CD4-positive, alpha-beta T cell treated with Interleukin-6 at 100 ng/mL for 8 hours (primary cell): ENCODE results near the gene ACO2.
A peak's percentile ranks its signal among the peaks of the same experiment; 100 is the strongest.

Experiments
- DNase-seq: peaks from one replicate; pipeline ENCODE4 v3.0.0-alpha.2; 2020; ENCODE audit warnings: mixed read lengths, low spot score

Gene ACO2

DNA sequence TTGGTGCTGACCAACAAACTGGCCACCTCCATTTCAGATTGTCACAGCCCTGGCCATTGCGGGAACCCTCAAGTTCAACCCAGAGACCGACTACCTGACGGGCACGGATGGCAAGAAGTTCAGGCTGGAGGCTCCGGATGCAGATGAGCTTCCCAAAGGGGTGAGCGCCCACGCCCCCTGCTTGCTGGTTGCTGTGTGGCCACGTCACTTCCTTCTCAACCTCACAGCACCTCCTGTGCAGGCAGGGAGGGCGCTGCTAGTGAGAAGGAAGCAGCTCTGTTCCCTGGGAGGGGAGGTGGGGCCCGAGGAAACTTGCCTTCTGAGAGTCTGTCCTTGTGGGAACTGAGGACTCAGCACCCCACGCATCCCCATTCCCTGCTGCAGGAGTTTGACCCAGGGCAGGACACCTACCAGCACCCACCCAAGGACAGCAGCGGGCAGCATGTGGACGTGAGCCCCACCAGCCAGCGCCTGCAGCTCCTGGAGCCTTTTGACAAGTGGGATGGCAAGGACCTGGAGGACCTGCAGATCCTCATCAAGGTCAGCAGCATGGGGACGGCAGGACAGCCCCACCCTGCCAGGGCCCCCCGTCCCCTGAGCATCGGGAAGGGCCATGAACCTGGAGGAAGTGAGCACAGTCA, 56.0 kb downstream of the ACO2 start:
- peak; percentile 77 for DNase-seq

DNA sequence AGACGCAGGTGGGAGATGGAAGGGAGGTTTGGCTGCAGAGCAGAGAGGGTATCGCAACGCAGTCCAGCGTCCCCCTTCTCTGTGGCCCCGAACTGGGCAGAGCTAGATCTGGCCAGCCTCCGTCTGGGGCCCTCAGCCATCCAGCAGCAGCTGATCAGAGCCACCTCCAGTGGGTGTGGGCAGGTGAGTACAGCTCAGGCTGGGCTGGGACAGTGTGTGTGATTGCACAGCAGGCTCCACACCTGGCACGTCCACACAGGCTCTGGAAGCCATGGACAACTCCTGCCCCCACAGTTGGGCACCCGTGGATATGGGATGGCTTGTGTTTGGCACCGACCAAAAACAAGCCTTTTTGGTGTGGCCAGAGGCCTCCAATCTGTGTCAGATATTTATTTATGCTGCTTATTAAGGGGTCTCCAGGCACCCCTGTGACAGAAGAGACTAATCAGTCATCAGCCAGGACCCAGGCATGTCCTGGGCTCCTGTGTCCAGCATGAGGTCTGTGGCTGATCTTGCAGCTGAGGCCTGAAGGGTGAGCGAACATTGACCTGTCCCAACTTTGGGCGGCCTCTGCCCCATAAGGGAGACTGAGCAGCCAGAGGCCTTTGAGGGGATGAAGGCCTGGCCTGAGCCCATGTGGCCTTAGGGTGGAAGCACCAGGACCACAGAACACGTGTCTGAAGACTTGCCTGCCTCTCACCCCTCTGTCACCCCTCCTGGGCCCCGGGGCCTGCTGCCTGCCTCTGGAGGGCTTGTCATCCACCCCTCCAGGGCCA, 56.7 kb downstream of the ACO2 start:
- DNase-seq = no peak

DNA sequence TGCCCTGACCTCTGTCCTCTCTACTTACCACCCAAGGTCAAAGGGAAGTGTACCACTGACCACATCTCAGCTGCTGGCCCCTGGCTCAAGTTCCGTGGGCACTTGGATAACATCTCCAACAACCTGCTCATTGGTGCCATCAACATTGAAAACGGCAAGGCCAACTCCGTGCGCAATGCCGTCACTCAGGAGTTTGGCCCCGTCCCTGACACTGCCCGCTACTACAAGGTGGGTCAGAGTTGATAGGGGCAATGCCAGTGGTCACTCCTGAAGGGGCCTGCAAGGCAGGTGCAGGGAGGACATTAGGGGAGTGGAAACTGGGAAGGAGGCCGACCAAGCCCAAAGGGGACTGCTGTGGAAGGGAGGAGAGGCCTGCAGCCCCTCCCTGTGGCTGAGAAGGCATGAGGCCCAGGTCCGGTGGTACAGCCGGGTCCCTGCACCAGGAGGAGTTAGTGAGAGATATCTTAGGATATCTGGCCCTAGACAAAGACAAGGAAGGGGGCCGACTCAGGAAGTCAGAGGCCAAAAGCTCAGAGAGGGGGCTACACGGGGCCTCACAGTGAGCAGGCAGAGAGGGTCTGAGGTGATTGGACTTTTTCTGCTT, 57.4 kb downstream of the ACO2 start:
- DNase-seq = no peak

DNA sequence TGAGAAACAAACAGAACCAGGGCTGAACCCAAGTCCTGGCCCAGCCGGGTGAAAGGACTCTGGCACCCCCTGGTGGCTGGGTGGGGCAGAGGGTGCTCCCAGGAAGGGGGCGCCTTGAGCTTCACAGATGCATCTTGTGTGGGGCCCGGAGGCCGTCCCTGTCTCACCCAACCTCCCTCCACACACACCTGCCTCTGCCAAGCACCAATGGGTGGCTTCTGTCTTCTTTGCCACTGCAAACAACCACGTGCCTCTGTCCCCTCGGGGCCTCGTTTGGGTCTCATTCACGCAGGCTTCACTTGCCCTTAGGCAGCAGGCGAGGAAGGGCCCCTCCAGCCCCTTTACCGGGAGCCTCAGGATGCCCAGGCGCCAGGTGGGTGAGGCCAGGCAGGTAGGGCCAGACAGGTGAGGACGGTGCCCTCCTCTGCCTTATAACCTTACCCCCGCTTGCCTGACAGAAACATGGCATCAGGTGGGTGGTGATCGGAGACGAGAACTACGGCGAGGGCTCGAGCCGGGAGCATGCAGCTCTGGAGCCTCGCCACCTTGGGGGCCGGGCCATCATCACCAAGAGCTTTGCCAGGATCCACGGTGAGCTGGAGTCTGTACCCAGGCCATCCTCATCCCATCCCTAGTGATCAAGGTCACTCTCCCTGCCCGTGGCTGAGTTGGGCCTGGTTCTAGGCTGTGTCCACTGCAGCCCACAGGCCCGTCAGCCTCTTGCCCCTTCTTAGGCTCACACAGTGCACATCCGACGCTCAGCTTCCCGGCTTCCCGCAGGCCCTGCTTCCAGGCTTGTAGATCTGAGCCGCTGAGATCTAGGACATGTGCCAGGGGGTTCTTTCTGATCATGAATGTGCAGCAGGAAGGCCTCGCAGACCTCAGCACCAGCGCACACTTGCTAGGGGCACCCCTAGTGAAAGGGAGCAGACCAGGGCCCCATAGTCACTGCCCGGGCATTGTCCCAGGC, 58.2 kb downstream of the ACO2 start:
- peak; percentile 55 for DNase-seq

DNA sequence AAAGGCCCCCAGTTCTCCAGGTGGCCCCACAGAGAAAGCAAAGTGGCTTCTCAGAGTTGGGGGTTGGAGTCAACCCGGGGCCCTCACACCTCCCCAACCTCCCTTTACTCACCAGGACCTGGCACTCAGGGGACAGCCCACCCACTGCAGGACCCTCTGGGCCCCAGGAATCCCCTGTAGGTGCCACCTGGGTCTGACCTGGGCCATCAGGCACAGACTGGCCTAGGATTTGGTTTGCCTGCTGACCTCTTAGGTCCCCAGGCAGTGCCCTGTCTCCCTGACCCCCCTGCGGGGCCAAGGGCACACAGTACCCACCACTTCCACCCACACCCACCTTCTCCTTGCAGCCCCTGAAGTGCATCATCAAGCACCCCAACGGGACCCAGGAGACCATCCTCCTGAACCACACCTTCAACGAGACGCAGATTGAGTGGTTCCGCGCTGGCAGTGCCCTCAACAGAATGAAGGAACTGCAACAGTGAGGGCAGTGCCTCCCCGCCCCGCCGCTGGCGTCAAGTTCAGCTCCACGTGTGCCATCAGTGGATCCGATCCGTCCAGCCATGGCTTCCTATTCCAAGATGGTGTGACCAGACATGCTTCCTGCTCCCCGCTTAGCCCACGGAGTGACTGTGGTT, 59.3 kb downstream of the ACO2 start:
- no peak for DNase-seq

DNA sequence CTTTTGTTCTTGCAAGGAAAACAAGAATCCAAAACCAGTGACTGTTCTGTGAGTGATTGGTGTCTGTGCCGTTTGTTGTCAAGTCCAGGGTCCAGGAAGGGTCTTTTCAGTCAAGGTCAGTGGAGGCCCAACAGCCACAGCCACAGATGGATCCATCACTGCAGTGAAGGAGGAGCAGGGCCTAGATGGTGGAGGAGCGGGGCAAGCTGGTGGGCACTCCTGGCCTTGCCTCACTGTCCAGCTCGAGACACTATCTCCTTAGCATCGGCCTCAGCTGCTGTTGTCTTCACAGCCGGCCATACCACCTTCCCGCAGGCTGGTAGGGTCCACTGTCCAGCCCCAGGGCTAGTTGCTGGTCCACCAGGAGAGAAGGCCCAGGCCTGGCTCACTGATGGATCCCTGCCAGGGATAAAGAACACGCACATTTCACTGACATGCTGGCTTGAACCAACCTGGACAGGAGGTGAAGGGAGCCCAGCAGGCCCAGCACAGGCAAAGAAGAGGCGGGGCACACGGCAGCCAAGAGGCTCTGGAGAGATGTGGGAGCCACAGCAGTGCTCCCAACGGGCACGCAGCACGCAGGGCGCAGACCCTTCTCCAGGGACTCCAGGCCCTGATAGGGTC, 60.1 kb downstream of the ACO2 start:
- no peak for DNase-seq

DNA sequence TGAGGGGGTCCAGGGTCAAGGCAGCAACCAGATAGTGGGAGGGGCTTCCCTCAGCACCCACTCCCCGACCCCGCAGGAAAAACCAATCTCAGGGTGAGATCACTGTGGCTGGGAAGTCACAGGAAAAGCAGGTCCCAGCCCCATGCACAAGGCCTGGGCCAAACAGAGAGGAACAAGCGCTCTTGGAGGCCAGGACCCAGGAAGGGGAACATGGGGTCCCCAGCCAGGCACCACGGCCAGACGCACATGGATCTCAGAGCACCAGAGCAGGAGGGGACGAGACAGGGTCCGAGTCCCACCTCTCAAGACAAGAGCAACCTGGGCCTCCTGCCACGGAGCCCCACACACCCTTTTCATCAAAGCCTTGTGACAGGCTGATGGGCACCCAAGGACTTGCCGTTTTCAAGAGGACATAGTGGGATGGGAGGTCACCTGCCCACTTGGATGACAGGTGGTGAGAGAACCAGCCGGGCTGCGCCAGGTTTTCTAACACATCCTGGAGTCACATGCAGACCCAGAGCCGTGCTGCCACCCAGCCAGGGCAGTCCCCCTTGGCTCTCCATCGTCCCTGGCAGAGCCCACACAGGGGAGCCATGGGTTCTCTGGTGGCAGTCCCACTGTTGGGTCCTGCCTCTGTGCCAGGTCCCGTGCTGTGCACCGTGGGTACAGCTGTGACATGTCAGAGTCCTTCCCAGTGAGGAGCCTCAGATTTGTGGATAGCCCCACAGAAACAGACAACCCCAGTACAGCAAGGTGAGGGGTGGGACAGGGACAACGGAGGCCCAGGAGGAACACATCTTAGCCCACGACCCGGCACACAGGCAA, 62.2 kb downstream of the ACO2 start:
- DNase-seq = no peak

DNA sequence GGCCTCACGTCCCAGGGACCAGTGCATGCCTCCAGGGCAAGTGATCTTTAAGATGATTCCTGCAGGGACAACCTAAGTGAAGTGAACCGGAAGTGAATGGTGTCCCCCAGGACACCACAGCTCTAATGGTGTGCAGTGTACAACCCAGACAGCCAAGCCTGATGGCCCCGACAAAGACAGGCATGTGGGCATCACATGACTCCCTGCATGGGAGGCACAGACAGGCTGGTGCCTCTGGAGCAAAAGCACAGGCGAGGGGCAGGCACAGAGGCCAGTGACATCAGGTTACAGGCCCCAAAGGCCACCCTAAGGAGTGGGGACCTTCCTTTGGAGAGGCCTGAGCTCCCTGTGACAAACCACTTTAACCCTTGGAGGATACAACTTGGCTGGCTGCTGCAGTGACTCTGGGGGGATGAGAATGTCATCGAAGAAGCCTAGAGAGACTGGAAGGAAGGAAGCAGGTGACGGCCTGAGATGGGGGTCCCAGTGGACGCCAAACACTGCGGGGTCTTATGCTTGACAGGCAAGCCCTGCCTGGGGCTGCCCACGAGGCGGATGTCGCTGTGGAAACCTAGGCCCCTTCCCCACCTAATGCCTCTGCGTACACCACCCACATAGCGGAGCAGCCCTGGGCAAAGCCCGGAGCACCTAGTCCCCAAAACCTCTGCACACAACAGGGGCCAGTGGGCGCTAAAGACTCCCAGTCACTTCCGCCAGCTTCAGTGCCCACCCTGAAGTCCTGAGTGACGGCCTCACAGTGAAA, 63.0 kb downstream of the ACO2 start:
- no peak for DNase-seq

DNA sequence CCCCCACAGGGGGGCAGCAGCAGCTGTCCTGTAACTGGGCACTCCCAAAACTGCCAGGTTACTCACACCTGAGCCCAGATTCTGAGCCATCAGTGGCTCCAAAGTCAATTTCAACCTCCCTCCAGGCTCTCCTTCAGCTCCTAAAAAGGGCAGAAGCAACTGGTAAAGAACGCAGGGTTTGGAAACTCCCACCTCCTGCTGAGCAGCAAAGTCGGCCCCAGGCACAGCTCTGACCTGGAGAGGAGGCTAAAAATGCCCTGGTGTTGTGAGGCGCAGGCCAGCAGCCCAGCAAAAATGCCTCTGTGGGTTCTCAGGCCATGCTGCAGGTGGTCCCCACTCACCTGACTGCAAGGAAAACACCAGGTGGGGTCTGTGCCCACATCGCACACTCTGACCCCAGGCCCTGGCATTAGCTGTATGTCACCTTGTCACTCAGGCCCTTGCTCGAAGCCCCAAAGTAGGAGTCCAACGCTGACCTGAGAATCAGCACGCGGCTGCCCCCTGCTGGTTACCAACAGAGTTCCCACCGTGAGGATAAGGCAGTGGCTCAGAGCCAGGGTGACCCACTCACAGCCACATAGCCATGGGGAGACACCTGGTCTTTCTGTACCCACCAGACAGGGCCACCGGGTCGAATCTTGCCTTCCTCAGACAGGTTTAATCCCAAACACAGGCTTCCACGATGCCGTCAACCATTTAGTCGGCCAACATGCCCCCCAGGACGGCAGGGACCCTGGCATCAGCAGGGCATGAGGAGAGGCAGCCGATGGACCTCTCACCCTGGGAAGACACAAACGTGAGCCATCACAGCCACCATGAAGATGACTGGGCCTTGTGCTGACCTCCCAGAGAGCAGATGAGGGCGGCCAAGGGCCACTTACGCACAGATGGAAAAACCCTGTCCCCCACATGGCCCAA, 64.2 kb downstream of the ACO2 start:
- peak; percentile 51 for DNase-seq

DNA sequence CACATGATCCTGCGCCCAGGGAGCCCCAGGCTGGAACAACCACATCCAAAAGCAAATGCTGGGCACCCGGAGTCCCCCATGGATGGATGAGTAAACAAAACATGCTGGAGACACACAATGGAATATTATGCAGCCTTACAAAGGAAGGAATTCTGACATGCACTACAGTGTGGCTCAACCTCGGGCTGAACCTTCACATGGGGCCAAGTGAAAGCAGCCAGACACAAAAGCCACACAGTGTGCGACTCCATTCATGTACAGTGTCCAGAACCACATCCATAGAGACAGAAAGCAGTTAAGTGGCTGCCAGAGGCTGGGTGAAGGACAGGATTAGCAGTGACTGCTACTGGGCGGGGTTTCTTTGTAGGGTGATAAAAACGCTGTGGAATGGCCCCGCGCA, 65.3 kb downstream of the ACO2 start:
- DNase-seq = no peak

DNA sequence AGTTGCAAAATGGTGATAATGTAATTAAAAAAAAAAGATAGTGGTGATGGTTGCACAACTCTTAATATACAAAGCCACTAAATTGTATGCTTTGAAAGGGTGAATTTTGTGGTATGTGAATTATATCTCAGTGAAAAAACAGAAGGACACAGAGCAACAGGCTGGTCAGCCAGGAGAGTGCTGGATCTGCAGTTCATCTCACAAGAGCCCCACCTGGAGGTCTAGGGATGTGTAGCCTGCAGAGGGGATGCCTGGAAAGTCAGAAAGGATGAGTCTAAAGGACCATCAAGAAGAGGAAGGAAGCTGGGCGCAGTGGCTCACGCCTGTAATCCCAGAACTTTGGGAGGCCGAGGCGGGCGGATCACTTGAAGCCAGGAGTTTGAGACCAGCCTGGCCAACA, 66.3 kb downstream of the ACO2 start:
- DNase-seq = no peak

DNA sequence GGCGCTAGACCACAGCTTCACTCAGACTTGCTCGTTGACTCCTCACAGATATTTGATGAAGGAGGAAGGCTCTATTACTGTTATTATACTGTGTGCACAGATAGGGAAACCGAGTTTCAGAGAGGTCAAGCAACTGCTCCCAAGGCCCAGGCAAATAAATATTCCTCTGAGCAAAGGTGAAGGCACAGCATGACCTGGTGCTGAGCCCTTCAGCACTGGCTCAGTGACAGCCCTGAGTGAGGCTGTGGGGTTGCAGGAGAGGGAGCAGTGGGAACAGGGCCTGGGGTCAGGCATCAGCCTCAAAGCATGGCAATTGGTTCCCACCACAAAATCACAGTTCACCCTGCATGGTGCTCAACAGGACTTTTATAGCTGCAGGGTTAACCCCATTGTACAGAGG, 68.3 kb downstream of the ACO2 start:
- DNase-seq = no peak

DNA sequence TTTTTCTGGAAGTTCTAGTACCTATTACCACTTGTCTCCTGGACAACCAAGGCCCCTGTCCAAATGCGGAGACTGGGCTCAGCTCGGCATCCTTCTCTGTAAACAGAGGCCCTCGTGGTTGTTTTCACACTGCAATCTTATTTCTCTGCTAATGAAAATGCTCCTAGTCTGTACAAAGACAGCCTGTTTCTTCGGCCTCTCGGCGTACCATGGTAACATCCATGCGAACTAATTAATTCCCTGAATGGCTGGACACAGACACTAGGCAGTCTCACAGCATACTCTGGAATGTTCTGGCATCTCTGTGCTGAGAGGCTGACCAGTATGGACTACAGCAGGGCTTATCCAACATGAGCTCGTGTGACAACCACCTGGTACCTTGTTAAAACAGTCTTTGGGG, 69.7 kb downstream of the ACO2 start:
- no peak for DNase-seq

DNA sequence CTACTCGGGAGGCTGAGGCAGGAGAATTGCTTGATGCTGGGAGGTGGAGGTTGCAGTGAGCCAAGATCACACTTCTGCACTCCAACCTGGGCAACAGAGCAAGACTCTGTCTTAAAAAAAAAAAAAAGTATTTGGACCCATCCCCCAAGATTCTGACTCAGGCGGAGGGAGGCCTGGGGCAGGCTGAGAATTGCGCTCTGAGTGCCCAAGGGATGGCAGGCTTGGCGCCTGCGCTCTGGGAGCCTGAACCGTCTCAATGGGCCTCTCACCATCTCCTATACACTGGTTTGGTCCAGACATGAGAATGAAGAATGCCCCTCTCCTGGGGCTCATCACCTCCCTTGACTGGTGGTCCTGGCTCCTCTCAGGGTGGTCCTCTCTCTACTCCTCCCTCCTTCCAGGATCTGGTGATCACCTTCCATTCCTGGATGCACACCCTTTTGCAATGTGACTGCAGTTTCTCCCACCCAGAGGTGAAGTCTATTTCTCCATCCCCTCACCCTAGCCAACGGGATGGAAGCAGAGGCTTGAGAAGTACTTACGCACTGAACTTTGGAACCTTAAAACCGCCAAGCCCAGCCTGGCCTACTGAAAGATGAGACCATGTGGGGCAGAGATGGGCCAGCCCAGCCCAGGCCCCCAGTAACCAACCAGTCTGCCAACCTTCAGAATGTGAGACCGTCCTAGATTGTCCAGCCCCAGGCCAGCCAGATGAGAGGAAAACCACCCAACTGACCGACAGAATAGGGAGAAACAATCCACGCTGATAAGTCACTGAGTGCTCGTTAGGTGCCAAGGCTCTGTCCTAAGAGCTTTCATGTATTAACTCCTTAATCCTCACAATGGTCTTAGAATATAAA, 70.5 kb downstream of the ACO2 start:
- DNase-seq = no peak

DNA sequence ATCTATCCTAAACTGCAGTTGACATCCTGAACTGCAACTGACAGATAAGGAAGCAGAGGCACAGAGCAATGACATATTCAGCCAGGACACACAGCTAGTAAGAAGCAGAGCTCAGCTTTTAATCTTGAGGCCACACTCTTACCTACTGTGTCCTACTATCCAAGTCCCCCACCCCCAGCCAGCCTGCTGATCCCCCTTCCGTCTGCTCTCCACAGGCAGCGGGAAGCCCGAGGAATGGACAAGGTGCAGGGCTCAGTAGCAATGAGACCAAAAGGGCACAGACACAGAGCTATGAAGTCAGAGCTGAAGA, 71.0 kb downstream of the ACO2 start:
- no peak for DNase-seq

DNA sequence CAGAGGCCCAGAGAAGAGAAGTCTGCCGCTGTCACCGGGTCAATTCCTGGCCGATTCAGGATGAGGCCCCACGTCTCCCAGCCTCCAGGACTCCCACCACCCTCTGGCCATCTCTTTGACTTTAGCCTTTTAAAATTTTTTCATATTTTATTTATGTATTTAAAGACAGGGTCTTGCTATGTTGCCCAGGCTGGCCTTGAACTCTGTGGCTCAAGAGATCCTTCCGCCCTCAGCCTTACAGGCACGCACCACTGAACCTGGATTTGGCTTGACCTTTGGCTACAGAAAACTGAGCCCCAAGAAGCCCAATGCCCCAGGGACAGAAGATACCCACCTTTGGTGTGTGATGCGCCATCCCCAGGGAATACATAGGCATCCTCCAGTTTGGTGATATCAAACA, 71.4 kb downstream of the ACO2 start:
- no peak for DNase-seq

DNA sequence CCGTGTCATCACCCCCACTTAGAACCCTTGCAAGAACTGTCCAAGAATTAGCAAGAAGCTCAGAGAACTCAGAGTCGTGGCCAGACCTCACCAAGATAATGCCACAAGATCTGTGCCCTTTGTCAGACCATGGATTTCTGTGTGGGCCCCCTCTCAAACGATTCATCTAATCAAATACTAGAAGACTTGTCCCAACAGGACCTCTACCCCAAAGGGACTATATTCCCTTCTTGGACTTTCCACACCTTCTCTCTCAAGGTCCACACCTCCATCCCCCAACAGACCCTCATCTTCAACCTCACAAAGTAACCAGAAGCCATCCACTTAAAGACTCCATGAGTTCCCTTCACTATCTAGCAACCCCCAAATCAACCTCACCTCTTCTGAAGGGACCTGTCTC, 72.6 kb downstream of the ACO2 start:
- no peak for DNase-seq

DNA sequence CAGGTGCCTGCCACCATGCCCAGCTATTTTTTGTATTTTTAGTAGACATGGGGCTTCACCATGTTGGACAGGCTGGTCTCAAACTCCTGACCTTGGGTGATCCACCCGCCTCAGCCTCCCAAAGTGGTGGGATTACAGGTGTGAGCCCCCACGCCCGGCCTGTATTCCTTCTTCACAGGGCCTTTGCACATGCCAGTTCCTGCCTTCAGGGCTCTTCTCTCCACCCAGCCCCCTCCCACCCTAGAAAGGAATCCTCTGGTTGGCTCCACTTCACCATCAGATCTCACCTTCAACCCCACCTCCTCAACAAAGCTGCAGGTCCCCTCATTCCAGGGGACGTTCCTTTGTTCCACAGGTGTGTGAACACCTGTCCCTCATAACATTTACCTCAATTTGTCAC, 73.3 kb downstream of the ACO2 start:
- DNase-seq = no peak
